Stimulated activated CD4-positive, alpha-beta T cell treated with anti-CD3 and anti-CD28 coated beads, Interleukin-12 subunit alpha, Interleukin-12 subunit beta, amount 100 ng/mL, for 4 hours (primary cell): ENCODE measurements around the gene COMMD6.

ENCODE experiments used
- DNase-seq: peaks from one replicate; pipeline ENCODE4 v3.0.0-alpha.2; 2020

Gene COMMD6

GRCh38 chr13:75482070-75482819 lies 55.4 kb downstream of the COMMD6 start, which contains the start of gene TBC1D4:
TSS of gene TBC1D4 (minus strand) at chr13:75482169. CDS start at chr13:75481767, 402 bp downstream.
- peak; percentile 34 for DNase-seq

- DNase-seq: peak; percentile 6
Measured at GRCh38 chr13:75481176-75482069, 56.2 kb downstream of the COMMD6 start.

GRCh38 chr13:75480671-75481175 lies 56.9 kb downstream of the COMMD6 start:
- DNase-seq: peak; percentile 3

DNA sequence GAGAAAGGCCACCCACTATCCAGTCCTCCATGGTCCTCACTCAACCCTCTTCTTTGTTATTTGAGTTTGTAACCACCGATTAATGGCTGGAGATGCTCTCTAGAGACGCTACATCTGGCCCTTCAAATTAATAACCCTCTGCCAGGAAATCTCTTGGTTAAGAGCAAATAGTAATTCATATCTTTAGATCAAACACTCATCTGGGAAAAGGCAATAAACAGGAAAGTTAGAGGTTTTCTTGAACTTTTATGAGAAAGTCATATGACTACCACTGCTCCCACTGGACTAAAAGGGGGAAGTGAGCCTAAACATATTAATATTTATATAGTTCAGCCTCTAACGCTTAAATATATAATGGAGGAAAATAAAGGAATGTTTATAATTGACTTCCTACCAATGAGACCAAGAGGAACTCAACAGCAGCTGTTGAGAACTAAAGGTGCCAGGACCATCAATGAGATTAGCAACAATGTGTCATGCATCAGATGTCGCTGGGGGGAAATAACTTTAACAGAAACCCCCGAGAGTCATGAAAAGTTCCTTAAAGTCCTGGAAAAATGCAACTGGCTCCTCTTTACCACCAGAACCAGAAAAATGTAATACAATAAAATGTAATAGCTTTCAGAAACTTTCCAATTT lies 58.4 kb downstream of the COMMD6 start:
- no peak for DNase-seq

GRCh38 chr13:75478659-75479058 lies 59.0 kb downstream of the COMMD6 start:
- DNase-seq: no peak
